Astrocyte of the spinal cord (primary cell): ENCODE measurements around the gene CERS5.

ENCODE experiments used
- DNase-seq: peaks from one replicate; pipeline ENCODE4 v3.0.0; 2011; ENCODE audit warnings: low read depth, low spot score
- H3K4me3 ChIP-seq: 2 replicates; pipeline ENCODE4 v1.5.1; 2011; ENCODE audit warnings: low read depth, mild to moderate bottlenecking, low read length, moderate library complexity
- in situ Hi-C: cut with HindIII; loops from 2 replicates; pipeline ENCODE4 v1.10.0; 2017; ENCODE audit warnings: low sequenced_read_pairs
- TF ChIP-seq, protein P1 (sequence below): IDR thresholded peaks from 2 replicates; pipeline ENCODE4 v1.5.1; 2012; ENCODE audit warnings: low read depth, mild to moderate bottlenecking, low read length, inconsistent platforms

Gene CERS5

GRCh38 chr12:50145439-50145838 is 21.7 kb downstream of the CERS5 start:
- in situ Hi-C loops: no loop called here
- TF ChIP-seq, protein P1, sequence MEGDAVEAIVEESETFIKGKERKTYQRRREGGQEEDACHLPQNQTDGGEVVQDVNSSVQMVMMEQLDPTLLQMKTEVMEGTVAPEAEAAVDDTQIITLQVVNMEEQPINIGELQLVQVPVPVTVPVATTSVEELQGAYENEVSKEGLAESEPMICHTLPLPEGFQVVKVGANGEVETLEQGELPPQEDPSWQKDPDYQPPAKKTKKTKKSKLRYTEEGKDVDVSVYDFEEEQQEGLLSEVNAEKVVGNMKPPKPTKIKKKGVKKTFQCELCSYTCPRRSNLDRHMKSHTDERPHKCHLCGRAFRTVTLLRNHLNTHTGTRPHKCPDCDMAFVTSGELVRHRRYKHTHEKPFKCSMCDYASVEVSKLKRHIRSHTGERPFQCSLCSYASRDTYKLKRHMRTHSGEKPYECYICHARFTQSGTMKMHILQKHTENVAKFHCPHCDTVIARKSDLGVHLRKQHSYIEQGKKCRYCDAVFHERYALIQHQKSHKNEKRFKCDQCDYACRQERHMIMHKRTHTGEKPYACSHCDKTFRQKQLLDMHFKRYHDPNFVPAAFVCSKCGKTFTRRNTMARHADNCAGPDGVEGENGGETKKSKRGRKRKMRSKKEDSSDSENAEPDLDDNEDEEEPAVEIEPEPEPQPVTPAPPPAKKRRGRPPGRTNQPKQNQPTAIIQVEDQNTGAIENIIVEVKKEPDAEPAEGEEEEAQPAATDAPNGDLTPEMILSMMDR: no peak
- DNase-seq: no peak
- H3K4me3 ChIP-seq: no peak overlapping the region

DNA sequence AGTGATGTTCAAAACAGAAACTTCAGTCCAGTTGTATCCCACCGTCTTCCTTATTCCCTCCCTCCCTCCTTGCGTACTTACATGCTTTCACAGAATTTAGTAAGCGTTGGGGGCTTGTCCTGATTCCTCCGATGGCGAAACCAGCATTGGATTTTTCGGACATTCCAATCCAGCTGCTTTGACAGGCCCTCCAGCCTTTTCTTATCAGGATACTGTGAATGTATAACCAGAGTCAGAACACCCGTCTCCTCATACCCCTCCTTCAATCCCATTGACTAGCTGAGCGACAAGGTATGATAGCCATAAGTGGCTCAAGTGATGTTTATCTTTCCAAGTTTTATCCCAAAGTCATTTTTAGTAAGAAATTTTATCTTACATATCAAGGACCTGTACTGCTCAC is 24.2 kb downstream of the CERS5 start:
- in situ Hi-C loops: no loop called here
- TF ChIP-seq, protein P1: no peak
- no peak for DNase-seq
- no peak overlapping the region for H3K4me3 ChIP-seq

GRCh38 chr12:50132505-50133135 is 34.5 kb downstream of the CERS5 start:
- TF ChIP-seq, protein P1: peak; percentile 36
- peak; percentile 25 for DNase-seq
- in situ Hi-C loops: no loop called here
- no peak overlapping the region for H3K4me3 ChIP-seq

- in situ Hi-C loops: no loop called here
- DNase-seq: no peak
- no peak overlapping the region for H3K4me3 ChIP-seq
- TF ChIP-seq, protein P1: no peak
Observed at GRCh38 chr12:50129290-50129689, 37.9 kb downstream of the CERS5 start.

GRCh38 chr12:50127546-50127945 is 39.6 kb downstream of the CERS5 start:
- in situ Hi-C loops: no loop called here
- DNase-seq: no peak
- TF ChIP-seq, protein P1: no peak

DNA sequence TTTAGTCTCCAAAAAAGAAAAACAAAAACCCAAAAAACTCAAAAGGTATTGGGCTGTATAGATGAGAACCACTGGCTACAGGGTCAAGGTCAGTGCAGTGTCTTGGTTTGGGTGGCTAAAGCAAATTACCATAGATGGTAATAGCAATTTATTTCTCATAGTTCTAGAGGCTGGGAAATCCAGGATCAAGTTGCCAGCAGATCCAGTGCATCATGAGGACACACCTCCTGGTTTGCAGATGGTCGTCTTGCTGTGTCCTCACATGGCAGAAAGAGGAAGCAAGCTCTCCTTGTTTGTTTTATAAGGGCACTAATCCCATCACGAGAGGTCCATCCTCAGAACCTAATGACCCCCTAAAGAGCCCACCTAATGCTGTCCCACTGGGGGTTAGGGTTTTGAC is 44.0 kb downstream of the CERS5 start:
- H3K4me3 ChIP-seq: no peak overlapping the region
- TF ChIP-seq, protein P1: no peak
- in situ Hi-C loops: no loop called here
- DNase-seq: no peak

More at GRCh38 chr12:50127546-50127945, 39.6 kb downstream of the CERS5 start:
- H3K4me3 ChIP-seq: no peak overlapping the region

- H3K4me3 ChIP-seq: no peak overlapping the region
- DNase-seq: no peak
- TF ChIP-seq, protein P1: no peak
- in situ Hi-C loops: no loop called here
Observed at GRCh38 chr12:50121641-50122040, 45.5 kb downstream of the CERS5 start.
